T-helper 2 cell treated with Interferon-gamma antibody and Interleukin-4, amounts not matched to agents 5 μg/mL and 100 μg/mL, for 36 hours (primary cell): Measurements from ENCODE around the gene SHROOM2.

ENCODE experiments used
- DNase-seq: peaks from one replicate; pipeline ENCODE4 v3.0.0; 2021; ENCODE audit warnings: low spot score
- H3K27ac Mint-ChIP-seq: one replicate; pipeline ENCODE4 v1.8.0; 2021; ENCODE audit warnings: mild to moderate bottlenecking, mixed read lengths
- H3K27me3 Mint-ChIP-seq: one replicate; pipeline ENCODE4 v1.8.0; 2021; ENCODE audit warnings: low read depth, mixed read lengths
- H3K36me3 Mint-ChIP-seq: one replicate; pipeline ENCODE4 v1.8.0; 2021; ENCODE audit warnings: low read depth, mixed read lengths
- H3K4me1 Mint-ChIP-seq: one replicate; pipeline ENCODE4 v1.8.0; 2021; ENCODE audit warnings: low read depth, mixed read lengths
- H3K4me3 Mint-ChIP-seq: one replicate; pipeline ENCODE4 v1.8.0; 2022; ENCODE audit warnings: mild to moderate bottlenecking, moderate library complexity, mixed read lengths
- H3K9me3 Mint-ChIP-seq: one replicate; pipeline ENCODE4 v1.8.0; 2021; ENCODE audit warnings: mixed read lengths

Gene SHROOM2

GRCh38 chrX:9955506-9955905 is 169.3 kb downstream of the SHROOM2 start:
- H3K27ac Mint-ChIP-seq = no peak overlapping the region

GRCh38 chrX:9957743-9958142 is 171.5 kb downstream of the SHROOM2 start:
- Mint-ChIP-seq H3K4me3 (no peak overlapping the region), H3K36me3 (no peaks in the 10 kb centered on the region), H3K27ac (no peak overlapping the region), H3K27me3 (peaks cover 6% of the 10 kb centered on the region), H3K9me3 (no peaks in the 10 kb centered on the region), H3K4me1 (no peaks in the 10 kb centered on the region)
- no peak for DNase-seq

More at GRCh38 chrX:9955506-9955905, 169.3 kb downstream of the SHROOM2 start:
- H3K36me3 Mint-ChIP-seq = no peaks in the 10 kb centered on the region
- no peak for DNase-seq
- H3K4me1 Mint-ChIP-seq = no peaks in the 10 kb centered on the region
- H3K27me3 Mint-ChIP-seq = peaks cover 6% of the 10 kb centered on the region
- no peak overlapping the region for H3K4me3 Mint-ChIP-seq
- no peaks in the 10 kb centered on the region for H3K9me3 Mint-ChIP-seq

GRCh38 chrX:9958183-9958582 is 172.0 kb downstream of the SHROOM2 start:
- H3K9me3 Mint-ChIP-seq = no peaks in the 10 kb centered on the region
- H3K27ac Mint-ChIP-seq = no peak overlapping the region
- no peak for DNase-seq
- H3K4me1 Mint-ChIP-seq = no peaks in the 10 kb centered on the region
- H3K4me3 Mint-ChIP-seq = no peak overlapping the region
- H3K36me3 Mint-ChIP-seq = no peaks in the 10 kb centered on the region
- H3K27me3 Mint-ChIP-seq = peaks cover 6% of the 10 kb centered on the region

GRCh38 chrX:9961750-9962149 is 175.5 kb downstream of the SHROOM2 start:
- H3K4me1 Mint-ChIP-seq = no peaks in the 10 kb centered on the region
- H3K4me3 Mint-ChIP-seq = no peak overlapping the region
- no peak for DNase-seq
- peaks cover 3% of the 10 kb centered on the region for H3K27me3 Mint-ChIP-seq
- H3K36me3 Mint-ChIP-seq = no peaks in the 10 kb centered on the region
- H3K27ac Mint-ChIP-seq = no peak overlapping the region
- no peaks in the 10 kb centered on the region for H3K9me3 Mint-ChIP-seq

- DNase-seq = no peak
- H3K36me3 Mint-ChIP-seq = no peaks in the 10 kb centered on the region
- H3K27me3 Mint-ChIP-seq = no peaks in the 10 kb centered on the region
- no peak within 1 kb of the TSS for H3K4me3 Mint-ChIP-seq
- H3K9me3 Mint-ChIP-seq = no peaks in the 10 kb centered on the region
- H3K4me1 Mint-ChIP-seq = no peaks in the 10 kb centered on the region
- H3K27ac Mint-ChIP-seq = no peak within 1 kb of the TSS
Observed at GRCh38 chrX:9966775-9967408, 180.7 kb downstream of the SHROOM2 start, which contains the start of gene CLDN34. CLDN34 (plus strand) TSS chrX:9967358; CDS start chrX:9967358, 0 bp downstream.

GRCh38 chrX:9977635-9978034 is 191.4 kb downstream of the SHROOM2 start:
- DNase-seq = no peak
- Mint-ChIP-seq H3K9me3 (no peaks in the 10 kb centered on the region), H3K36me3 (no peaks in the 10 kb centered on the region), H3K4me1 (no peaks in the 10 kb centered on the region), H3K27ac (no peak overlapping the region), H3K27me3 (no peaks in the 10 kb centered on the region), H3K4me3 (no peak overlapping the region)

- H3K27me3 Mint-ChIP-seq = no peaks in the 10 kb centered on the region
- no peaks in the 10 kb centered on the region for H3K4me1 Mint-ChIP-seq
- no peak for DNase-seq
- no peaks in the 10 kb centered on the region for H3K9me3 Mint-ChIP-seq
- H3K36me3 Mint-ChIP-seq = no peaks in the 10 kb centered on the region
- no peak overlapping the region for H3K4me3 Mint-ChIP-seq
- no peak overlapping the region for H3K27ac Mint-ChIP-seq
Observed at GRCh38 chrX:9980401-9980800, 194.2 kb downstream of the SHROOM2 start.

- no peaks in the 10 kb centered on the region for H3K9me3 Mint-ChIP-seq
- H3K36me3 Mint-ChIP-seq = no peaks in the 10 kb centered on the region
- H3K27ac Mint-ChIP-seq = no peak overlapping the region
- DNase-seq = no peak
- H3K4me1 Mint-ChIP-seq = no peaks in the 10 kb centered on the region
- no peaks in the 10 kb centered on the region for H3K27me3 Mint-ChIP-seq
- H3K4me3 Mint-ChIP-seq = no peak overlapping the region
Observed at GRCh38 chrX:9980927-9981326, 194.7 kb downstream of the SHROOM2 start.

- no peaks in the 10 kb centered on the region for H3K9me3 Mint-ChIP-seq
- H3K27ac Mint-ChIP-seq = no peak overlapping the region
- no peaks in the 10 kb centered on the region for H3K4me1 Mint-ChIP-seq
- DNase-seq = no peak
- H3K27me3 Mint-ChIP-seq = peaks cover 5% of the 10 kb centered on the region
- no peaks in the 10 kb centered on the region for H3K36me3 Mint-ChIP-seq
- H3K4me3 Mint-ChIP-seq = no peak overlapping the region
Observed at GRCh38 chrX:9983441-9983840, 197.2 kb downstream of the SHROOM2 start.

GRCh38 chrX:9983846-9984245 is 197.6 kb downstream of the SHROOM2 start:
- H3K27me3 Mint-ChIP-seq = peaks cover 5% of the 10 kb centered on the region
- H3K27ac Mint-ChIP-seq = no peak overlapping the region
- H3K4me3 Mint-ChIP-seq = no peak overlapping the region
- H3K9me3 Mint-ChIP-seq = no peaks in the 10 kb centered on the region
- DNase-seq = no peak
- H3K36me3 Mint-ChIP-seq = no peaks in the 10 kb centered on the region
- no peaks in the 10 kb centered on the region for H3K4me1 Mint-ChIP-seq

GRCh38 chrX:9988762-9989161 is 202.5 kb downstream of the SHROOM2 start:
- H3K4me1 Mint-ChIP-seq = no peaks in the 10 kb centered on the region
- H3K27ac Mint-ChIP-seq = no peak overlapping the region
- no peaks in the 10 kb centered on the region for H3K36me3 Mint-ChIP-seq
- no peak for DNase-seq
- no peak overlapping the region for H3K4me3 Mint-ChIP-seq
- H3K9me3 Mint-ChIP-seq = no peaks in the 10 kb centered on the region
- peaks cover 5% of the 10 kb centered on the region for H3K27me3 Mint-ChIP-seq

GRCh38 chrX:9992061-9992460 is 205.8 kb downstream of the SHROOM2 start:
- peaks cover 3% of the 10 kb centered on the region for H3K4me1 Mint-ChIP-seq
- no peaks in the 10 kb centered on the region for H3K36me3 Mint-ChIP-seq
- H3K27ac Mint-ChIP-seq = no peak overlapping the region
- no peak for DNase-seq
- H3K4me3 Mint-ChIP-seq = no peak overlapping the region
- H3K27me3 Mint-ChIP-seq = peaks cover 5% of the 10 kb centered on the region
- H3K9me3 Mint-ChIP-seq = no peaks in the 10 kb centered on the region

- no peak overlapping the region for H3K27ac Mint-ChIP-seq
- H3K4me3 Mint-ChIP-seq = no peak overlapping the region
- no peaks in the 10 kb centered on the region for H3K9me3 Mint-ChIP-seq
- peaks cover 1% of the 10 kb centered on the region for H3K27me3 Mint-ChIP-seq
- H3K4me1 Mint-ChIP-seq = peaks cover 7% of the 10 kb centered on the region
- H3K36me3 Mint-ChIP-seq = no peaks in the 10 kb centered on the region
- DNase-seq = no peak
Observed at GRCh38 chrX:9992724-9993123, 206.5 kb downstream of the SHROOM2 start.

- H3K36me3 Mint-ChIP-seq = no peaks in the 10 kb centered on the region
- peaks cover 8% of the 10 kb centered on the region for H3K4me1 Mint-ChIP-seq
- no peaks in the 10 kb centered on the region for H3K9me3 Mint-ChIP-seq
- H3K4me3 Mint-ChIP-seq = no peak overlapping the region
- no peaks in the 10 kb centered on the region for H3K27me3 Mint-ChIP-seq
- peak; percentile 51 for DNase-seq
- no peak overlapping the region for H3K27ac Mint-ChIP-seq
Observed at GRCh38 chrX:9995855-9996339, 209.7 kb downstream of the SHROOM2 start.

GRCh38 chrX:9997041-9997440 is 210.8 kb downstream of the SHROOM2 start:
- Mint-ChIP-seq H3K9me3 (no peaks in the 10 kb centered on the region), H3K27ac (no peak overlapping the region)

More at GRCh38 chrX:9997041-9997440, 210.8 kb downstream of the SHROOM2 start:
- no peak for DNase-seq
- Mint-ChIP-seq H3K4me3 (no peak overlapping the region), H3K36me3 (no peaks in the 10 kb centered on the region), H3K27me3 (no peaks in the 10 kb centered on the region), H3K4me1 (peaks cover 8% of the 10 kb centered on the region)
